GM18858 (cell line): Measurements from ENCODE around the gene KRT80.

ENCODE experiments used
- ATAC-seq: cut with Tn5 transposase; IDR thresholded peaks from one replicate; pipeline ENCODE4 v1.9.1; 2021; ENCODE audit not compliant: unreplicated experiment

KRT80 gene

DNA sequence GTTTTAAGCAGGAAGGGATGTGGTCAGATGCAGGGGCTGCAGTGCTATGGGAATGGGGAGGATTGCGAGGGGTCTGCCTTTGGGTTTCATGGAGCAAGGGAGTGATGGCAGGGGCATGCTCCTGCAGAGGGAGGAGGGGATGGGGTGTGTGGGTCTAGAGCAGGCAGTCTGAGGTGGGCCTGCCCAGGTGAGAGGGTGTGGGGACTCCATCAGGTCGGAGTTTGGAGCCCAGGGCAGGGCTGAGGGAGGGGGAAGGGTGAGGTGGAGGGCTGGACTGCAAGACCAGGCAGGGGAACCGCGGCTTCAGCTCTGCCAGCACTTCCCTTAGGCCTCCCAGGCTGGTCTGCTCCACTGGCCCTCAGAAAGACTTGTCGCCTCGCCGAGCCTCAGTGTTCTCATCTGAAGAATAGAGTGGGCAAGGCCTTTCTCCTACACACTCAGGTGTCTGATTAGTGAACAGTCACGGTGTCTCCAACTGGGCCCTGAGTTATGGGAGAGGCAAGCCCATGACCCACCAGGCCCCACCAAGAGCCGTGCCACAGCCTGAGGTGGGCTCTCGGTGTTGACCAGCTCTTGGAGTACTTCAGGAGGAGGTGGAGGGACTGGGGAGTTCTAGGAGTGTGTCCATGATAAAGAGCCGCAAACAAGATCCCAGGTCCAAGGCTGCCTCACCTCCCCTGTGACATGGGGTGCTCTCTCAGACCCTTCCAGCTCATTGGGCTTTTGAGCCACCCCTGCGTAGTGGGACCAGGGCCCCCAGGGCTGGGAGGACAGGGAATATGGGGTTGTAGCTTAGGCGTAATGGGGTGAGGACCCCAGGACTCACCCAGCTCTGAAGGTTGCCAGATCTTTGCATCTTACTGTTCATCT is 20.1 kb upstream of the KRT80 start:
- no peak for ATAC-seq

DNA sequence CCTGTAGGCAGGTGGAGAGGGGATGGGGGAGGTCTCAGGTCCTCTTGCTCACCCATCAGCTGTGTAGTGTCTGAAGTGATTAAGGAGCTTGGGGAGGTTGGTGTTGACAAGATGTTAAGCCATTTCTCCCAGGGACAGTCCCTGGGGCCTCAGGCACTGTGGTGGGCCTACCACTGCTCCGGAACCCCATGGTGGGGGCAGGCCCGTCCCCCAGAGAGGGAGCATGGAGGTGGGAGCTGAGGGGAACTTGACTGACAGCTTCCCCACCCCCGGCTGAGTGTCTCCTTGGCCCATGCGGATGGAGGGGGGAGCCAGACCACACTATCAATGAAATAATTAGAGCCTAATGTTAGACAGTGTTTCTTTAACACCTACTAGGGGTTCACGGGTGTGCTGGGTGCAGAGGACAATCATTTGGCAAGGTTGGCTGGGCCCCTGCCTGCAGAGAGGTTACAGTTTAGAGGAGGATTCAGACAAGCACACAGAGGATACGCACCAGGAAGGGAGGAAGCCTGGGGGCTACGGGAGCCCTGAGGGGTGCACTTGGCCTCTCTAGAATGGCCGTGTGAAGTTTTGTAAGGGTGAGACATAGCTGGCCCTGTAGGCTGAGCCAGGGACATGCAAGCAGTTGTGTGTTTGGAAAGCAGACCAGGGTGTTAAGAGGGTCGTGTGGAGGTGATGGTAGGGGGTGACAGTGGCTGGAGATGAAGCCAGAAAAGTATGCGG is 19.3 kb upstream of the KRT80 start:
- no peak for ATAC-seq

DNA sequence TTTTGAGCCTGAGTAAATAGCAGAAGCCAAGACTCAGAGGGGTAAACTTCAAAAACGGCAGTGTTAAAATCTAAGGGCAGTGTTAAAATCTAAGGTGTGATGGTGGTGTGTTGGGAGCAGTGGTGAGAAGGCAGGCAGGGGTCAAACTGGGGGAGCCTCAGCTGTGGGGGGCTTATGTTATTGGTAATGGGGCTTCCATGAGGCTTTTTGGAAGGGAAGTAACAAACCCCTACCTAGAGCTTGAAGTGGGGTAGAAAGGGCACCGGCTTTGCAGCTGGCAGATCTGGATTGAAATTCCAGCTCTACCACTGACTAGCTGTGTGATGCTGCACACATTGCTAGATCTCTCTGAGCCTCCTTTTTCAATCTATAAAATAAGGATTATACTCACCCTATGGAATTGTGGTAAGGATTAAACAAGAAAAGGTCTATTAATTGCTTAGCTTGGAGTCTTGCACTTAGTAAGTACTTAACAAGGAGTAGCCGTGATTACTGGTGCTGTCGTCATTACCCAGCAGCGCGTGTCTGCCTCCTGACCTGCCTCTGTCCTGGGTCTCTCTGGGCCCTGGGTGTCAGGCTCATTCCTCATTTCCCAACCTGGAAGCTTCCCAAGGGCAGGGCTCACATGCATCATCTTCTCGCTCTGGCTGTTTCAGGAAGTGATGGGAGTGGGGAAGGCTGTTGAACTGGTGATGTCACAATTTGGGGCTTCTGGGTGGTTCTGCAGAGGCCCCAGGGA is 18.5 kb upstream of the KRT80 start:
- no peak for ATAC-seq

DNA sequence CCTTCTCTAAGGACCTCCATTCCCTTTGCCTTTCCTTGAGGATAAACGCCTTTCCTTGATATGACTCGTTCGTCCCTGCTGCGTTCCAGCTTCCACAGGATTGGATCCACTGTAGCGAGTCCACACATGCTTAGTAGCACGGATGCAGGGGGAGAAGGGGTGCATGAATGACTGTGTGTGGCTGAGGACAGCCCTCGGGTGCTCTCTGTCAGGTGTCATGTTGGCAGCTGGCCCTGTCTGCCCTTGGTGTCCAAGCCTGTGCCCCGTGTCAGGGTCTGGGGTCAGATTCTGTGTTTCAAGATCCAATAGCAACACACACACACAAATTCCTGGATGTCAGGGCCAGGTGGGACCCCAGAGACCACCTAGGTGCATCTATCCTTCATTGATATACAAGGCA is 17.5 kb upstream of the KRT80 start:
- ATAC-seq = no peak

DNA sequence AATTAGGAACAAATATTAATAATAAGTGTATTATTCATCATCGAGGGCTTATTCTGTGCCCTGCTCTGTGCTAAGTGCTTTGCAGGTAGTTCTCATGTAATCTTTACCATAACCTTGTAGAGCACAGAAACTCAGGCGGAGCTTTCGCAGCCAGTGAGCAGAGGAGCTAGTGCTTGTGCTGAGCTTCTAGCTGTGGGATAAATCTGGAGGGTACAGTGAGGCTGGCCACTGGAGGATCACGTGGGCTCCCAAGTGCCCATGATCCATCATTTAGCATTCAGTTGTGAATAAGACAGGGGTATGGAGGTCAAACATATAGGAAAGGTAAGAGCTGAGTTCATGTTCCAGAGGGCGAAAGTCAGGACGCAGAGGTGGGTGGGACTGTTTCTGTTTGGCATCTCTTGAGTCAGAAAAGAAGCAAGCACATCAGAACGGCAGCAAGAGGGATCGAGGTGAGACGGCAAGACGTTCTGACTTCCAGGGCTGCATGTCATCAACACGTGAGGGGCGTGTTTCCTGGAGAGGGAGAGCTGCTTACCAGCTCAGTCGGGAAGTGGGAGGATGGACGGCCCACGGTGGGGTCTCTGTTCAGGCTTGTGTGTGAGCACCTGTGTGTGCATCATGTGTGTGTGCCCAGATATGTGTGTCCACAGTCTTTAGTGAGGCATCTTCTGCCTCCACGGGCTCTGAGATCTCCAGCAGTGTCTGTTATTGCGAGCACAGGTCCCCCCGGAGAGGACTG is 16.8 kb upstream of the KRT80 start:
- no peak for ATAC-seq

DNA sequence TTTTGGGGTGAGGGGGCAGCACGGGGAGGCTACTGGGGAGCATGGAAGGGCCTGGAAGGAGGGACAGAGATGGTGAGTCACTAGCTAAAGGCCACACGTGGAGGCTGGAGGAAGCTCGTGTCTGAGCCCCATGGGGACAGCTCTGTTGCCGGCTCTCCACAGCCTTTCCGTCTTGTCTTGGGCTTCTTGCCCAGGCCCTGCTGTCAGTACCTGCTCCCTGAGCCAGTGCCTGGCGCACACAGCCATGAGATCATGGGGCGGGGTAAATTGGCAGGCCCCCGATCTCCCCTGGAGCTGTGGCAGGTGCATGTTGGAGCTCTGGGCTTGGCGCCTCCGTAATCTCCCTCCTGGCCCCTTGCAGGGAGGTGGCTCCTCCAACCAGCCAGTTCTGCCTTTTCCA is 16.1 kb upstream of the KRT80 start:
- no peak for ATAC-seq

DNA sequence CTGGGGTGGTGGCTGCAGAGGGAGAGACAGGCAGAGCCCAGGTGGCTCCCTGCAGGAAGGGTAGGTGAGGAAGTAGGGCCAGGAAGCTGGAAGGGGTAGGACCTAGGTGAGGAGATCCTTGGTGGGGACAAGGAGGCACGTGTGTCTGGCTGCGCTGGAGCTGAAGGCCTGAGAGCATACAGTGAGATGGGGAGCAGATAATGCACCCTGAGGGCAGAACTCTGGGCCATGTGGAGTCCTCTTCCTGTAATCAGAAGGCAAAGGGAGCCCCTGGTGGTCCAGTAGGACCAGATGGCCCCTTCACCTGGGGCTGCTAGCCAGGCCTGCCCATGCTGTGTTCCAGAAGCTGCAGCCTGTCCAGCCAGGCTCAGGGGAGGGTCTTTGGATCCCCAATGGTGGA is 15.3 kb upstream of the KRT80 start:
- ATAC-seq = no peak

DNA sequence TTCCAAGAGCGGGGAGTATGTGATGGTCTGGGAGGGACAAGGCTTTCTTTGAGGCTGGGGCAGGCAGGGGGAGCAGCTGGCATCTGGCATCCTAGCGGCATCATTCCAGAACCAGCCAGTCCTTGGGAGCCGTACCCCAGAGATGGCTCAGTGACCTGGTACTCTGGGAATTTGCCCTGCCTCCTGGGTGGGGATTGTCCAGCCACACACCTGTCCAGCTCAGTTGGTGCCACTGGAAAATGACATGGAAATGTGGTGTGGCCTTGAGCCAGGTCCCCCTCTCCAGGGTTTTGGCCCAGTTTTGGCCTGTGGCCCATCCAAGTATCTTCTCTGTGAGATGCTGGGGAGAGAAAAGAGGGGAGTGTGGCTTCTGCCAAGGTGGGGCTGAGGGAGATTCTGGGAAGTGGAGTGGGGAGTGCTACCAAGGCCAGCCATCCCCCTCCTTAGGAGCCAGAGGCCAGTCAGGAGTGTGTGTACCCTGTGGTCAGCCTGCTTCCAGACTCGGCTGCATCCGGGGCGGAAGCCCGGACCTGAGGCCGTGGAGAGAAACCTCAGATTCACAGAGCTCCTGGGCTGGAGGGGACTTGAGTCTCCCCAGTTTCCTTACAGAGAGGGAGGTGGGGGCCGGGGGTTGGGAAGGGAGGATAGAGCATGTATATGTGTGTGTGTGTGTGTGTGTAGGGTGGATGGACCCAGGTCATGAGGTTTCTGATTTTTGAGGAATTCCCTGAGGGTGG is 14.7 kb upstream of the KRT80 start:
- no peak for ATAC-seq

DNA sequence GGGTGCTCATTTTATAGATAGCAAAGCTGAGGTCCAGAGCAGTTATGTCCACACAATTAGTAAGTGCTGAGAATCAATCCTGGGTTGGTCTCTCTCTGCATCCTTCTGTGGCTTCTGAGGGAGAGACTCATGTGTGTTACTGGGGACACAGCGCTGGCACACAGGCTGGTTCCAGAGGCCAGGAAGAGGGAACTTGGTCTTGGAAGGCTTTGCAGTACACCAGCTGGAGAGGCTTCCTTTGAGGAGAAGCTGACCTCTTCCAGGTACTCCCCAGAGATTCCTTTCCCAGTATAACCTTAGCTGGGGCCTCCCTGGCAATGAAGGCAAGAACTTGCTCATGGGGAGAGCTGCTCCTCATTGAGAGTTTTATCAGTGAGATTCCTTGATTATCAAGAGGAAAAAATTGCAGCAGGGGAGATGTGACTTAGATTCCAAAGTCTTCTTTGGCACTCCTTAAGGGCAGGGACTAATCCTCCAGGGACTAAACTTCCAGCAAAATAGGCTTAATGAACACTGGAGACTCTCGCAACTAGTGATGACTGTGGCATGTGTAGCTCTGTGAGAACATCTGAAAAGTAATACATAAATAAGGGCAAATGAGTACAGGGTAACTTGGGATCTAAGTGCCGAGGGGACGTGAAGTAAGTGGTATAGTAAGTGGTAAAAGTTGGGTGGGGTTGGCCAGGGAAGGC is 13.9 kb upstream of the KRT80 start:
- ATAC-seq = no peak

DNA sequence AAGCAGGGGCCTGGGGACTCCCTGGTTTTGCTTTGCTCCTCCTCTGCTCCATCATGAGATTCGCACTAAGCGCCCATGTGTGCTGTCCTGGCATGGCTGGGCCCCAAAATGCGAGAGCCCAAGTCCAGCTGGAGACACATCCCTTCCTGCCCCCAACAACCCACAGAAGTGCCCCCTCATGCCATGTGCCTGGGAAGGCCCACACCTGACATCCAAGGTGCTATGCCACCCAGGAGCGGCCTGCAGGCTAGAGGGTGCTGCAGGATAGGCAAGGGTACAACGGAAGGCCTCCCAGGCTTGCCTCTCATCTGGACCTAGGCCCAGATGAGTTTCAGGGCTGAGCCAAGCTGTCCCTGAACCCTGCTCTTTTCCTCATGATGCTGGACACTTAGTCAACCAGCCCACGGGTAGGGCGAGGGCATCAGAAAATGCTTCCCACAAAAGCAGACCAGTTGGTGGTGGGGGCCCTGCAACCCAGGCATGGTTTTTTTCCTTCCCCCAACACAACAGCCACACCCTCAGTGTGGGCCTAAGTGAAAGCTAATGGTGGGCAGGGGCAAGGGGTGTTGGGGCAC is 13.2 kb upstream of the KRT80 start:
- no peak for ATAC-seq

DNA sequence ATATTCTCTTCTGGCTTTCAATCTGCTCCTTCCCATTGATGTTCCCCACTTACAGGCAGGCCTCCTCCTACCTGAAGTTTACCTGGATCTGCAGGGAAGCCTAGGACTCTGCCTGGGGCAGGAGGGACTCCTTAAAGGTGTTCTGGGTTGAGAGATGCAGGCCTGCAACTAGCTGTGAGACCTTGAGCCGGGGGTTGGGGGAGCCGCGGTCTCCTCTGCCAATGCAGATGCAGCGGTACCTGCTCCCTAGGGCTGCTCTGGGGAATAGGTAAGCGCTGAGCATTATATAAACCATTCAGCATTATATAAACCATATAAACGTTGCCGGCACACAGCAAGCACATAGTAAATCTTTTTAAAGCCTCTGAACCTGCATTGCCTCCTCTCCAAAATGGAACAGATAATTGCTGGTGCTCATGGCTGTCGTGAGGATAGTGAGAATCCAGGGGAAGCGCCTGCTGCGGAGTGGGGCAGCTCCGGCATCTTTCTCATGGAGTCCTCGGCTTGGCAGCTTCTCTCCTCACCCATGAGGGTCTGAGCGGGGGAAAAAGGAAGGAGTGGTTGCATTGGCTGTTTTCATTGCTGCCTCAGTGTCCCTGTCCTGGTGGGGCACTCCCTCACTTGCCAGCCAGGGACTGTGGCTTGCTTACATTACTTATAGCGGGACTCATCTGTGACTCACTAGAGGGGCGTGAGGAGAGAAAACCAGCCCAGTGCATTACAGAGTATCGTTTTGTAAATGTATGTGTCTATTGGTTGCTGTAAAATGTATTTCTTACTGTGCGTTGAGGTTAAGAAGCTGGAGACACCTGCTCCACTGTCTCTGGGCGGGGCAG is 12.5 kb upstream of the KRT80 start:
- no peak for ATAC-seq

DNA sequence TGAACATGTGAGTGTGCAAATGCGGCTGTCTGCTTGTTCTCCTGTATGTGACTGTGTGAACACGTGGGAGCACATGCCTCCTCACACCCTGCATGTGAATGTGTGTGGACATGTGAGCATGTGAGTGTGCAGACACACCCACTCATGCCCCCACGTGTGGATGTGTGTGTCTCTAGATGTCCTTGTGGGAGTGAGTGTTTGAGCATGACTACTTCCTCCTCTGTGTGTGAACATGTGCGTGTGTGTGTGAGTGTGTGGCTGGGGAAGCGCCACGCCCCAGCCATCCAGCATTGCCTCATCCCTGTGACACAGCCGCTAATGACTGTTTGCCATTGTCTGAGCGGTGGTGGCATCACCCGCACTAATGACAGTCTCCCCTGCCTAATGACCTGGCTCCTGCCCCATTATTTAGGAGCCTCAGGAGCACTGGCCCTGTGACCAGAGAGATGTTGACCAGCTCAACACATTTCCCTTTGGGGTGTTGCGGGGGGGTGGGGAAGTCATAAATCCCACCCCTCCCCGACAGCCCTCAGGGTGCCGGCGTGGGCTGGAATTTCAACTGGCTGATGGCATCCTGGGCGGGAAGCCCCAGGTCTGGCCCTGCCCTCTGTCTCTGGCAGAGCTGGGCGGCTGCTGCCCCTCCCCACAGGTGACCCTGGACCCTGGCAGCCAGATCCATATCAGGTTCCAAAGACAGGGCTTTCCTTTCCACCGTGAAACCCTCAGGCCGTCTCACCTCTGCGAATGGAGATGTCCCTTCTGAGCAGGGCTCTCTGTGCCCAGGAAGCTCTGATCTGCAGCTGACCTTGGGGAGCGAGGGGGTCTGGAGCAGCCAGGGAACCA is 11.5 kb upstream of the KRT80 start:
- ATAC-seq = no peak

DNA sequence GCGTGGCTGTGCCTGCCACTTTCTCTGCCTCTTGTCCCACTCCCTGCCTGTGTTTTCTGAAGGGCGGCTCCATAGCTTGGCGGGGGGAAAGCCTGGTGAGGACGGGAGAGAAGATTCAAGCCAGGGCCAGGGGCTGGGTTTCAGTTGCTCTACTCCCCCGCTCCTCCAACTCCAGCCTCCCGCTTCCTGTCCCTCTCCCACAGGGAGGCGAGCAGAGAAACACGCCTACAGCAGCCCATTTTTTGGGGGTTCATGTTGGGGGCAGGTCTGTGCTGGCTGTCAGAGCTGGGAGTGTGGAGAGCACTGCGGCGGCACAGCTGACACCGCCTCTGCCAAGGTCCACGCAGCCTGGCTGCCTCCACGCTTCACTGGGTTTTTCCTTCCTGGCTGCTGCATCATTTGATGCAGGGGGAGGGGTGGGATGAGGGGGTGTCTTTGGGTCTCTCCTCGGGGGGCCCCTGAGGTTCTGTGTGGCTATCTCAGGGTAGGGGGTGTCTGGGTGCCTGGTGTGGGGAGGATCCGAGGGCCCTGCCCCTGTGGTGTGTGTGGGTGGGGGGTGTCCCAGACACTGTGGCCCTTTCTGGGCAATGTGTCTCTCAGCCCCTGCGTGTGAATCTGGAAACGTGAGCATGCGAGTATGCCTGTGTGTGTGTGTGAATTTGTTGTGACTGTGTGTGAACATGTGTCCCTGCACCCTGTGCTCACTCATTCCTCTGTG is 10.7 kb upstream of the KRT80 start:
- ATAC-seq = no peak

DNA sequence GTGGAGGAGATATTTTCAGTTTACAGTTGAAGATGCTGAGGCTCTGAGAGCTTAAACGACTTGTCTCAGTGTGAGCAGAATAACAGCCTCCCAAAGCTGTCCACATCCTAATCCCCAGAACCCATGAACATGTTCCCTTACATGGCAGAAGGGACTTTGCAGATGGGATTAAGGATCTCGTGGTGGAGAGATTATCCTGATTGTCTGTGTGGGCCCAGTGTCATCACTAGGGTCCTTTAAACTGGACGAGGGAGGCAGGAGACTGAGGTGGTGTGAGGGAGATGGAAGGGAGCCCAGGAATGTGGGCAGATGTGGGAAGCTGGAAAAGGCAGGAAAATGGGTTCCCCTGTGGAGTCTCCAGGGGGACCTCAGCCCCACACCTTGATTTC is 9.6 kb upstream of the KRT80 start:
- ATAC-seq = no peak

DNA sequence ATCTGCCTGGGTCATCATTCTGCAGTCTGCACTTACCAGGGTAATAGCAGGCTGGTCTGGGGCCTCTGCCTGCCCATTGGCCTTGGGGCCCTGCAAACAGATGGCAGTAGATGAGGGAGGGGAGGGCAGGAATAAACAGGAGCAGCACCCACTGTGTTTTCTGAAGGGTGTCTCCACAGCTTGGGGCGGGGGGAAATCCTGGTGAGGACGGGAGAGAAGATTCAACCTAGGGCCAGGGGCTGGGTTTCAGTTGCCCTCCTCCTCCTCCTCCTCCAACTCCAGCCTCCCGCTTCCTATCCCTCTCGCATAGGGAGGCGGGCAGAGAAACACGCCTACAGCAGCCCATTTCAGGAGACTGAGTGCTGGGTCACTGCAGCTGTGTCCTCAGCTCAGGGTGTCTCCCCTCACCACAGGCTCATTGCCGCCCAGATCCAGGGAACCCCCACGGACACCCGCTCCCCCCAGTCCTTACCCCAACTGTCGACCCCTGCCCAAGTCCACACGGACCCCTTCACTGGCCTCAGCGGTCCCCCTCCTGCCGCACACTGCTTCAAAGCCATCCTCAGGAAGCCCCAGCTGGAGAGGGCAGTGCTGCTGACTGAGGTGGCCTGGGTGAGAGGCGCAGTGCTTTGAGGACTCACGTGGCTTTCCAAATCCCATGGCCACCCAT is 9.1 kb upstream of the KRT80 start:
- ATAC-seq = no peak

DNA sequence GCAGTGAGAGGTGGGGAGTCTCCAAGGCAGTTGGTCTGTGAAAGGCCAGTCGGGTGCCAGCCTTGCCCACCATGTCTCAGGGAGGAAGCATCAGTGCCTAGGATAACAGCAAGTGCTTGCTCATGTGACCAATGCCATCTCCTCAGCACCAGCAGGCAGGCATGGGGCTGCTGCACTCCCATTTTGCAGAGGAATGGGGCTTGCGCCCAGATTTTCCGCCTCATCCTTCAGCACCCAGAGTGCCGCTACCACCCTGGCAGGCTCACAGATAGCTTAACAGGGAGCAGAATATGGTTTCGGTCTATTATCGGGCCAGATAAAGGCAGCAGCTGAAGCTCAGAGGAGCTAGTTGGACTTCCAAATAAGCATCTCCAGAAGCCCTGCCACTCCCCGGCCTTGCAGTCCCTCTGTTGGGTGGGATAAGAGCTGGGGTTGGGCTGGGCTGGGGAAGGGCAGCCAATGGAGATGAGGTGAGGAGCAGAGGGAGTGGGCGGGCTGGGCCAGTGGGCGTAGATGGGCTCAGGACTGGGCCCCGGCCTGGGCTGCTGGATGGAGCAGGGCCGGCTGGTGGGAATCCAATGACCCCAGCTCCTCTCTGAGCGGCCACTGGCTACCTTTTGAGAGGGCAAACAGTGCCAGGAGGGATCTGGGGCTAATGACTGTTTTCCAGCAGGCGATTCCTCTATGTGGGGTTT is 8.4 kb upstream of the KRT80 start:
- ATAC-seq = no peak
